NCI-H2081 (cell line): Measurements from ENCODE around the gene NUDT21.
"Not testable (repeated sequence)": the region's sequence is repeated elsewhere in the genome, so short reads cannot be mapped to it uniquely, and the experiment has no call there.

Source experiments
- DNase-seq, 2 experiments: peaks; one replicate each; lab custom pipeline; 2025; lab: John Stamatoyannopoulos, UW

Gene NUDT21

GRCh38 chr16:56380778-56381485, 70.2 kb downstream of the NUDT21 start:
- DNase-seq, result not testable (repeated sequence)
